ENCODE measurements around the gene PLB1.

Gene PLB1

DNA sequence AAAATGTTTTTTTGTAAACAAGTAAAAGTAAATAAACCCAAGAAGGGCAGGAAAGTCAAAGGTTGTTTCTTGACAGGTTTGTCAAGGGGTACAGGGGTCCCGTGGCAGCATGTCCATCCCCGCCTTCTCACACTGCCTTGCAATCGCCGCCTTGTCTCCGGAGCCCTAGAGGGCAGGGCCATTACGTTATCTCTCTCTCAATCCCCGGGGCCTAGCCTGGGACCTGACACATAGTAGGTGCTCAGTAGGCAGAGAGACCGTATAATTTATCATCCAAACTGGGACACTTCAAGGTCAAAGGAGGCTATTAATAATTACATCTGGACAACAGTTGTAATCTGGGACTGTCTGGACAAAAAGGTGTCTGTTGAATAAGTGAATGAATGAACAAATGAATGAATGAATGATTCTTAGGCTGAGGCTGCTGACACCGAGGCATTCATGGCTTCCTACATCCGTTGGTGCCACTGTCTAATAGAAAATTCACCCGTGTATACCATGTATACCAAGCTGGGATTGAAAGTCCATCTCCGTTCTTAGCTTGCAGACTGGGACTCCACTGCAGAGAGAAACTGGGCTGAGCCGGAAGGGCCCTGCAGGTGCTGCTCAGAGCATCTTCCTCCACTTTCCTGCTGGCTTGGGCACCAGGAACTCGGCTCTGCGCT, 44.8 kb upstream of the PLB1 start:
- Histone ChIP-seq H3K27me3 (ENCODE audit: insufficient read depth, poor library complexity, severe bottlenecking) (no peaks in the 10 kb centered on the region), H3K4me3 (replicated peaks; ENCODE audit: insufficient read depth, low read length) (no peak overlapping the region), H3K27ac (replicated peaks) (no peak overlapping the region)
- TF ChIP-seq SPI1 (IDR thresholded peaks at IDR 0.05; ENCODE audit: borderline replicate concordance, low read depth): no peak
- TF ChIP-seq, protein P1, sequence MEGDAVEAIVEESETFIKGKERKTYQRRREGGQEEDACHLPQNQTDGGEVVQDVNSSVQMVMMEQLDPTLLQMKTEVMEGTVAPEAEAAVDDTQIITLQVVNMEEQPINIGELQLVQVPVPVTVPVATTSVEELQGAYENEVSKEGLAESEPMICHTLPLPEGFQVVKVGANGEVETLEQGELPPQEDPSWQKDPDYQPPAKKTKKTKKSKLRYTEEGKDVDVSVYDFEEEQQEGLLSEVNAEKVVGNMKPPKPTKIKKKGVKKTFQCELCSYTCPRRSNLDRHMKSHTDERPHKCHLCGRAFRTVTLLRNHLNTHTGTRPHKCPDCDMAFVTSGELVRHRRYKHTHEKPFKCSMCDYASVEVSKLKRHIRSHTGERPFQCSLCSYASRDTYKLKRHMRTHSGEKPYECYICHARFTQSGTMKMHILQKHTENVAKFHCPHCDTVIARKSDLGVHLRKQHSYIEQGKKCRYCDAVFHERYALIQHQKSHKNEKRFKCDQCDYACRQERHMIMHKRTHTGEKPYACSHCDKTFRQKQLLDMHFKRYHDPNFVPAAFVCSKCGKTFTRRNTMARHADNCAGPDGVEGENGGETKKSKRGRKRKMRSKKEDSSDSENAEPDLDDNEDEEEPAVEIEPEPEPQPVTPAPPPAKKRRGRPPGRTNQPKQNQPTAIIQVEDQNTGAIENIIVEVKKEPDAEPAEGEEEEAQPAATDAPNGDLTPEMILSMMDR (IDR thresholded peaks at IDR 0.05; ENCODE audit: insufficient read depth, low read length): no peak
- no peak for DNase-seq (ENCODE audit: low read depth in 1 of 2, low spot score in 1 of 2)

DNA sequence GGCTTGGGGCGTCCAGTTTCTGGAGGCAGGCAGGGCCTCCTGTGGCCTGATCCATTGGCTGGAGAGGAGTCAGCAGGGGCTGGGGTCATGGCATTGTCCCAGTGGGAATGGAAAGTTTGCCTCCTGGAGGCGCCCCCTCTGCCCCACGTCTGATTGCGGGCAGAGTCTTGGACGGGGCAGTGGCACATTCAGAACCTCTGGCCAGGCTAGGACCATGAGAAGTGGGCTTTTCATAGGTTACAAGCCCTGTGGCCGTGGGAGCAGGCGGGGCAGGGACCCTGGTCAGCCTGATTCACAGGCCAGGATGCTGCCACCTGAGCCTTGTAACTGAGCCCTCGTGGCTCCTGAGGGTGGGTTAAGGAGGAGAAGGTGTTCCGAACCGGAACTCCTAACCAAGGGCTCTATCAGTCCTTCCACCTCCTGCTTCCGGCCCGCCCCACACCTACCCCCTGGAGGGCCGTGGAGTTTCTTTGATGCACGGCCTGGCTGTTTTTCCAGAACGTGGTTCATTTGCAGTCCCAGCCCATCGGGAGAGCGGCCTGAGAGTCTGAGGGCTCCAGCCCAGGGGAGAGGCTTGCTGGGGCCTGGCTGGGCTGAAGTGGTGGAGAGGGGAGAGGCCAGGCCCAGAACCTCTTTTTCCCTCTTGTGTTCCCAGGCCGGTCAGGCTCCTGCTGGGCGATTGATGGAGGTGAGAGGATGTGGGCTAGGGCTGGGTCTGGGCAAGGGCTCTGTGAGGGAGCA, 43.9 kb upstream of the PLB1 start:
- no peak overlapping the region for H3K27ac ChIP-seq (replicated peaks)
- no peak for DNase-seq (ENCODE audit: low read depth in 1 of 2, low spot score in 1 of 2)
- H3K27me3 ChIP-seq (ENCODE audit: insufficient read depth, poor library complexity, severe bottlenecking): no peaks in the 10 kb centered on the region
- TF ChIP-seq SPI1 (IDR thresholded peaks at IDR 0.05; ENCODE audit: borderline replicate concordance, low read depth): no peak
- no peak overlapping the region for H3K4me3 ChIP-seq (replicated peaks; ENCODE audit: insufficient read depth, low read length)

DNA sequence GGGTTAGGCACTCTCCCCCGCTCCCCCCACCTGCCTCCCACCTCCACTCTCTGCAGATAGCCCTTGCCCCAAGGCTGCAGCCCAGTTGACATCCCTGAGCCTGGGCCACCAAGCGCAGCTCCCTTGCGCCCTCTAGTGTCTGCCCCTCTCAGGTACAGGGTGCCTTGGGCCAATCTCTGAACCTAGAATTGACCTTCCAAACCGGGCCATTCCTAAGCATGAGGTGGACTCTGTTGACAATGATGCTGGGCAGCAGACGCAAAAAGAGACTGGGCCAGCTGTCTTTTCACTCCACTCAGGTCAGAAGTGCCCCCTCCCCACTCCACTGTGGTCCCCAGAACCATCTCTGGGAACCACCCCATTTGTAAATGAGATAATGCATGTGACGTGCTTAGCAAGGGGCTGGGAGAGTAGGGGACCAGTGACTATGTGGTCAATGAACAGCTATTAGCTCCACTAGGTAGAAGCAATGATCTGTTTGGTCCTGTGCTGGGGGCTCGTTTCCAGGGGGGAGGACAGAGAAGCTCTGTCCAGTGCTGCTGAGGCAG, 43.3 kb upstream of the PLB1 start:
- no peak for TF ChIP-seq SPI1 (IDR thresholded peaks at IDR 0.05; ENCODE audit: borderline replicate concordance, low read depth)
- no peak for TF ChIP-seq POLR2AphosphoS5 (IDR thresholded peaks at IDR 0.05; ENCODE audit: low read depth)
- TF ChIP-seq, protein P2, sequence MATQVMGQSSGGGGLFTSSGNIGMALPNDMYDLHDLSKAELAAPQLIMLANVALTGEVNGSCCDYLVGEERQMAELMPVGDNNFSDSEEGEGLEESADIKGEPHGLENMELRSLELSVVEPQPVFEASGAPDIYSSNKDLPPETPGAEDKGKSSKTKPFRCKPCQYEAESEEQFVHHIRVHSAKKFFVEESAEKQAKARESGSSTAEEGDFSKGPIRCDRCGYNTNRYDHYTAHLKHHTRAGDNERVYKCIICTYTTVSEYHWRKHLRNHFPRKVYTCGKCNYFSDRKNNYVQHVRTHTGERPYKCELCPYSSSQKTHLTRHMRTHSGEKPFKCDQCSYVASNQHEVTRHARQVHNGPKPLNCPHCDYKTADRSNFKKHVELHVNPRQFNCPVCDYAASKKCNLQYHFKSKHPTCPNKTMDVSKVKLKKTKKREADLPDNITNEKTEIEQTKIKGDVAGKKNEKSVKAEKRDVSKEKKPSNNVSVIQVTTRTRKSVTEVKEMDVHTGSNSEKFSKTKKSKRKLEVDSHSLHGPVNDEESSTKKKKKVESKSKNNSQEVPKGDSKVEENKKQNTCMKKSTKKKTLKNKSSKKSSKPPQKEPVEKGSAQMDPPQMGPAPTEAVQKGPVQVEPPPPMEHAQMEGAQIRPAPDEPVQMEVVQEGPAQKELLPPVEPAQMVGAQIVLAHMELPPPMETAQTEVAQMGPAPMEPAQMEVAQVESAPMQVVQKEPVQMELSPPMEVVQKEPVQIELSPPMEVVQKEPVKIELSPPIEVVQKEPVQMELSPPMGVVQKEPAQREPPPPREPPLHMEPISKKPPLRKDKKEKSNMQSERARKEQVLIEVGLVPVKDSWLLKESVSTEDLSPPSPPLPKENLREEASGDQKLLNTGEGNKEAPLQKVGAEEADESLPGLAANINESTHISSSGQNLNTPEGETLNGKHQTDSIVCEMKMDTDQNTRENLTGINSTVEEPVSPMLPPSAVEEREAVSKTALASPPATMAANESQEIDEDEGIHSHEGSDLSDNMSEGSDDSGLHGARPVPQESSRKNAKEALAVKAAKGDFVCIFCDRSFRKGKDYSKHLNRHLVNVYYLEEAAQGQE (IDR thresholded peaks at IDR 0.05; ENCODE audit: insufficient replicate concordance, low read depth): no peak
- no peak for TF ChIP-seq GABPA (IDR thresholded peaks at IDR 0.05; ENCODE audit: low read depth)
- TF ChIP-seq, protein P1 (IDR thresholded peaks at IDR 0.05; ENCODE audit: insufficient read depth, low read length): peak; percentile 92
- Histone ChIP-seq H3K4me3 (replicated peaks; ENCODE audit: insufficient read depth, low read length) (no peak overlapping the region), H3K27me3 (ENCODE audit: insufficient read depth, poor library complexity, severe bottlenecking) (no peaks in the 10 kb centered on the region), H3K27ac (replicated peaks) (no peak overlapping the region)
- DNase-seq (ENCODE audit: low read depth in 1 of 2, low spot score in 1 of 2): peak in 1 of 2 experiments; percentile 74

DNA sequence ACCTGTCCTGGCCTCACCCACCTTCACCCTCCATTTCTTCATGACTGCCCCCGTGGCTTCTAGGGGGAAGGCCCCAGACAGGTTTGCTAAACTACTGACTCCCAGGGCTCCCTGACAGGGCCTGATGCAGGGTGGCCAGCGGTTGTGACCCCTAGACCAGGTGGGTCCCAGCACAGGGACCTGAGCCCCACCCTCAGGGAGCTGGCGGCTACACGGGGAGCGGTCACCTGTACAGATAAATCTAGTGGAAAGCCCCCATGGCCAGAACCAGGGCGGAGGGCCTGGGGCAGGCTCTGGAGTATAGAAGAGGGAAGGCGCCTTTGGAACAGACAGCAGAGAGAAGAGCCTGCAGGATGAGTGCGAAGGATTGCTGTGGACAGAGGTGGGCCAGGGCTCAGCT, 42.5 kb upstream of the PLB1 start:
- H3K27me3 ChIP-seq (ENCODE audit: insufficient read depth, poor library complexity, severe bottlenecking): no peaks in the 10 kb centered on the region
- H3K27ac ChIP-seq (replicated peaks): no peak overlapping the region
- no peak overlapping the region for H3K4me3 ChIP-seq (replicated peaks; ENCODE audit: insufficient read depth, low read length)
- no peak for DNase-seq (ENCODE audit: low read depth in 1 of 2, low spot score in 1 of 2)
- TF ChIP-seq, protein P2 (IDR thresholded peaks at IDR 0.05; ENCODE audit: insufficient replicate concordance, low read depth): no peak
